Left ventricle myocardium inferior (tissue), 1 donor: Measurements from ENCODE around the gene NUDT14. TPM values are rescaled to one million over a fixed set of nuclear protein-coding genes. Genes with fewer than 3 reads are reported as not detected.

Experiments
- DNase-seq: peaks from one replicate; pipeline ENCODE4 v3.0.0-alpha.2; 2020
- H3K27ac ChIP-seq: fragments of 200-600 bp; replicated peaks from 2 replicates; pipeline ENCODE4 v1.8.0; 2021
- H3K27me3 ChIP-seq: fragments of 200-600 bp; 2 replicates; pipeline ENCODE4 v1.8.0; 2021; ENCODE audit warnings: low read depth
- H3K36me3 ChIP-seq: fragments of 200-600 bp; 2 replicates; pipeline ENCODE4 v1.8.0; 2021
- H3K4me1 ChIP-seq: fragments of 200-600 bp; 2 replicates; pipeline ENCODE4 v1.8.0; 2021
- H3K4me3 ChIP-seq: fragments of 200-600 bp; 2 replicates; pipeline ENCODE4 v1.8.0; 2021; ENCODE audit warnings: mild to moderate bottlenecking, moderate library complexity
- H3K9me3 ChIP-seq: fragments of 200-600 bp; replicated peaks from 2 replicates; pipeline ENCODE4 v1.8.0; 2021
- intact Hi-C: fragments of 100-400 bp; cut with micrococcal nuclease; formaldehyde crosslinking; loops from one replicate; pipeline ENCODE4 v1.11.0; 2022
- total RNA-seq: library from RNA; stranded (reverse); fragmentation: NEBNext Ultra II Directional; extraction: Animal tissue kit (Norgen Biotek cat#: 25700); gene quantifications from one replicate; pipeline ENCODE4 v1.2.1, GENCODE V29; 2021
- TF ChIP-seq, protein P1 (sequence below): fragments of 200-600 bp; IDR thresholded peaks from 2 replicates; pipeline ENCODE4 v1.8.0; 2021; ENCODE audit warnings: antibody characterized with exemption, mild to moderate bottlenecking, borderline replicate concordance
- donor health status: DM: no; HTN: yes; CAD: no; lungs with severe emphysema.

Gene NUDT14
- total RNA-seq, 1 donor from 2014 or later = 22.9 TPM

DNA sequence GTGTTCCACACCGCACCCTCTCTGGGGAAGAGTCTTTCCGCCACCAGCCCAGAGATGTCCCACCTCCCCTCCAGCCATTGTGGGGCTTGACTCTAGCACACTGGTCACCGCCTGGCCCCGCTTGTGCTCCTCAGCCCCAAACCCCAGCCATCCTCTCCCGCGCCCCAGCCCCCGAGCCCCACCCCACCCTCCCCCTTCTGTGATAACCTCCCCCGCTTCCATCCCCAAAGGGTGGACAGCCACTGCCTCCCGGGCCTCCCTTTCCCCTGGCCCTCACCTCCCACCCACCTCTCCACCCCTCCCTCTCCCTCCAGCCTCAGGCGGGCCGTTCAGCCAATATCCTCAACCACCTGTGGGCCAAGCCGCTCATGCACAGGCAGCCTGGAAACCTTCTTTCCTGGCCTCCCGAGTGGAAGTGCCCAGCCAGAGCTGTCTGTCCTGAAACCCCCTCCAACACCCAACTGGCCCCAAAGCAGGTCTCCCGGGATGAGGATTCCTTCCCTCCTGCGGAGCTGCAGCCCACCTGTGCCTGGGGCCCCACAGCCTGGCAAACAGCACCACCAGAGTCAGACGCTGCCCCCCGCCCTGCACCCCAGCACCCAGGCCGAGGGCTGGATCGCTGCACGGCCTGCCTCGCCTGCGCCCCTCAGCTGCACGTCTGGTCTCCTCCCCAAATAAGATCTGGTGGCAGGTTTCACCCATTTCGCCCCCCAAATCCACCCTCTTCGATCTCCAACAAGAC lies 27.1 kb upstream of the NUDT14 start:
- intact Hi-C loops = no loop called here
- H3K36me3 ChIP-seq = peaks cover 31% of the 10 kb centered on the region
- H3K9me3 ChIP-seq = no peaks in the 10 kb centered on the region
- no peaks in the 10 kb centered on the region for H3K27me3 ChIP-seq
- DNase-seq = no peak
- TF ChIP-seq, protein P1, sequence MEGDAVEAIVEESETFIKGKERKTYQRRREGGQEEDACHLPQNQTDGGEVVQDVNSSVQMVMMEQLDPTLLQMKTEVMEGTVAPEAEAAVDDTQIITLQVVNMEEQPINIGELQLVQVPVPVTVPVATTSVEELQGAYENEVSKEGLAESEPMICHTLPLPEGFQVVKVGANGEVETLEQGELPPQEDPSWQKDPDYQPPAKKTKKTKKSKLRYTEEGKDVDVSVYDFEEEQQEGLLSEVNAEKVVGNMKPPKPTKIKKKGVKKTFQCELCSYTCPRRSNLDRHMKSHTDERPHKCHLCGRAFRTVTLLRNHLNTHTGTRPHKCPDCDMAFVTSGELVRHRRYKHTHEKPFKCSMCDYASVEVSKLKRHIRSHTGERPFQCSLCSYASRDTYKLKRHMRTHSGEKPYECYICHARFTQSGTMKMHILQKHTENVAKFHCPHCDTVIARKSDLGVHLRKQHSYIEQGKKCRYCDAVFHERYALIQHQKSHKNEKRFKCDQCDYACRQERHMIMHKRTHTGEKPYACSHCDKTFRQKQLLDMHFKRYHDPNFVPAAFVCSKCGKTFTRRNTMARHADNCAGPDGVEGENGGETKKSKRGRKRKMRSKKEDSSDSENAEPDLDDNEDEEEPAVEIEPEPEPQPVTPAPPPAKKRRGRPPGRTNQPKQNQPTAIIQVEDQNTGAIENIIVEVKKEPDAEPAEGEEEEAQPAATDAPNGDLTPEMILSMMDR = no peak
- H3K27ac ChIP-seq = peak overlapping the region; percentile 79
- H3K4me1 ChIP-seq = peaks cover 45% of the 10 kb centered on the region
- no peak overlapping the region for H3K4me3 ChIP-seq

DNA sequence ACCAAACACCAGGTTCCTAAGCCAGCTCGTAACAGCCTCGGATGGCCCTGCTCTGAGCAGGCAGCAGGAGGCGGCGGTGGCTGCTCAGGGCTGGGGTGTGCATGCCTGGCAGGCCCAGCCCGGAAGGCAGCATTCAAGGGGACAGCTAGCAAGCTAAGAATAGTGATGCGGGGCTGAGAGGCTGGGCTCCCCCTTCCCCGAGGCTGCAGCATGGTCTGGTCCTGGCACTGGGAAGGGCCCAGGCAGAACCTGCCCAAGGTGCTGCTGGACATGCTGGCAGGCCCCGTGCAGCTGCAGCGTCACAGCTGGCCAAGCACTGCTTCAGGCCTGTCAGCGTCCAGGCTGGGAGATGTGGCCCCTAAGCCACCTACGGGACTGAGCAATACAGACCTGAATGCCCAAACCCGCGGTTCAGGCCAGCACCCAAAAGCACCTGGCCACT lies 26.4 kb upstream of the NUDT14 start:
- Histone ChIP-seq H3K4me3 (no peak overlapping the region), H3K9me3 (no peaks in the 10 kb centered on the region), H3K27ac (peak overlapping the region; percentile 79), H3K27me3 (no peaks in the 10 kb centered on the region), H3K36me3 (peaks cover 25% of the 10 kb centered on the region), H3K4me1 (peaks cover 51% of the 10 kb centered on the region)
- intact Hi-C loops = no loop called here
- peak; percentile 59 for DNase-seq
- TF ChIP-seq, protein P1 = peak; percentile 43

DNA sequence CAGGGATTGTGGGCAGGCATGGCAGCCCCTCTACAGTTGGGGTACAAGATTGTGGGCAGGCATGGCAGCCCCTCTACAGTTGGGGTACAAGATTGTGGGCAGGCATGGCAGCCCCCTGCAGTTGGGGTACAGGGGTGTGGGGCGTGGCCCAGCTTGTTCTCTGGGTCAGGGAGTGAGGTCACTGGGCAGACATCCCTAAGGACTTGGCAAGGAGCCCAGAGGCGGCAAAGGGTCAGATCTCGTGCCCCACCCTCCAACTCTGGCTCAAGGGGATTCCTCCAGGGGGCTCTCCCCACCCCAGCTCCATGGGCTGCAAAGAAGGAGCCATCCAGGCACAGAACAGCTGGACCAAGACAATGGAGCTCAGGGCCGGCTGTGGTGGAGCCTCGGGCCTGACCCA lies 25.8 kb upstream of the NUDT14 start:
- intact Hi-C loops = no loop called here

GRCh38 chr14:105205673-105206208 lies 24.6 kb upstream of the NUDT14 start:
- H3K9me3 ChIP-seq = no peaks in the 10 kb centered on the region
- H3K27ac ChIP-seq = peak overlapping the region; percentile 83
- H3K4me3 ChIP-seq = no peak overlapping the region
- peaks cover 15% of the 10 kb centered on the region for H3K36me3 ChIP-seq
- DNase-seq = no peak
- intact Hi-C loops = no loop called here
- H3K4me1 ChIP-seq = peaks cover 69% of the 10 kb centered on the region
- no peaks in the 10 kb centered on the region for H3K27me3 ChIP-seq
- TF ChIP-seq, protein P1 = no peak

More for the DNA sequence above, 25.8 kb upstream of the NUDT14 start:
- TF ChIP-seq, protein P1 = no peak
- H3K27ac ChIP-seq = peak overlapping the region; percentile 79
- no peaks in the 10 kb centered on the region for H3K27me3 ChIP-seq
- no peak overlapping the region for H3K4me3 ChIP-seq
- H3K36me3 ChIP-seq = peaks cover 24% of the 10 kb centered on the region
- peaks cover 58% of the 10 kb centered on the region for H3K4me1 ChIP-seq
- DNase-seq = no peak
- H3K9me3 ChIP-seq = no peaks in the 10 kb centered on the region

GRCh38 chr14:105204931-105205672 lies 24.0 kb upstream of the NUDT14 start:
- intact Hi-C loops = no loop called here
- Histone ChIP-seq H3K9me3 (no peaks in the 10 kb centered on the region), H3K4me3 (no peak overlapping the region), H3K27me3 (peaks cover 4% of the 10 kb centered on the region), H3K4me1 (peaks cover 71% of the 10 kb centered on the region), H3K27ac (peak overlapping the region; percentile 83), H3K36me3 (peaks cover 11% of the 10 kb centered on the region)
- TF ChIP-seq, protein P1 = no peak
- DNase-seq = no peak
